ENCODE results near the gene ZNF665. TPM values are rescaled to one million over a fixed set of nuclear protein-coding genes. Genes with fewer than 3 reads are reported as not detected.
"Not testable (repeated sequence)": the region's sequence is repeated elsewhere in the genome, so short reads cannot be mapped to it uniquely, and the experiment has no call there.

The ZNF665 gene
- total and polyA plus RNA-seq, 9 donors: 3.9 to 13.0 (median 9.2) TPM

- Histone ChIP-seq H3K9me3 (no peaks in the 10 kb centered on the region), H3K27ac (peak within 1 kb of the TSS in 1 of 2 donors; percentile 7), H3K27me3 (no peaks in the 10 kb centered on the region), H3K4me1 (ENCODE audit: insufficient read depth) (peaks cover 4% of the 10 kb centered on the region), H3K36me3 (no peaks in the 10 kb centered on the region), H3K4me3 (peak within 1 kb of the TSS; percentile 60)
- peak; percentile 86 to 90 (median 87) for DNase-seq
- 1 to 2% (median 1%) methylated on average over 51 of the region's 51 CpGs for WGBS, 3 donors
- intact Hi-C loops (cut with DNase I): no loop called here
- TF ChIP-seq POLR2A (IDR thresholded peaks at IDR 0.05) (no peak), CTCF (IDR thresholded peaks at IDR 0.05) (no peak)
These were observed 60.8 kb downstream of the ZNF665 start, which contains the start of gene ZNF415 for GRCh38 chr19:53132141-53132991. Gene ZNF415, minus strand, starts transcription at chr19:53132910. Its CDS starts 10,234 bp downstream, at chr19:53122676.

- Histone ChIP-seq H3K4me3 (peak overlapping the region; percentile 60), H3K27ac (no peak overlapping the region), H3K36me3 (no peaks in the 10 kb centered on the region), H3K9me3 (no peaks in the 10 kb centered on the region), H3K27me3 (no peaks in the 10 kb centered on the region), H3K4me1 (ENCODE audit: insufficient read depth) (peaks cover 4% of the 10 kb centered on the region)
- intact Hi-C loops (cut with DNase I): no loop called here
- TF ChIP-seq EP300 (IDR thresholded peaks at IDR 0.05): no peak
- TF ChIP-seq POLR2A (IDR thresholded peaks at IDR 0.05): no peak
- no peak for TF ChIP-seq CTCF (IDR thresholded peaks at IDR 0.05)
- WGBS, 3 donors: 30 to 38% (median 32%) methylated on average over 6 of the region's 6 CpGs
- no peak for DNase-seq
These were observed 61.4 kb downstream of the ZNF665 start for GRCh38 chr19:53131727-53132126.

GRCh38 chr19:53131085-53131590 lies 62.0 kb downstream of the ZNF665 start:
- H3K36me3 ChIP-seq: no peaks in the 10 kb centered on the region
- H3K4me1 ChIP-seq (ENCODE audit: insufficient read depth): peaks cover 4% of the 10 kb centered on the region
- TF ChIP-seq CTCF (IDR thresholded peaks at IDR 0.05) (no peak), EP300 (IDR thresholded peaks at IDR 0.05) (no peak), POLR2A (IDR thresholded peaks at IDR 0.05) (no peak)
- no peaks in the 10 kb centered on the region for H3K9me3 ChIP-seq
- H3K27ac ChIP-seq: no peak overlapping the region
- 81 to 87% (median 82%) methylated on average over 4 of the region's 4 CpGs for WGBS, 3 donors
- no peak for DNase-seq
- H3K27me3 ChIP-seq: no peaks in the 10 kb centered on the region
- no peak overlapping the region for H3K4me3 ChIP-seq
- intact Hi-C loops (cut with DNase I): no loop called here

- intact Hi-C loops (cut with DNase I): no loop called here
- TF ChIP-seq EP300 (IDR thresholded peaks at IDR 0.05): no peak
- no peak for TF ChIP-seq POLR2A (IDR thresholded peaks at IDR 0.05)
- TF ChIP-seq CTCF (IDR thresholded peaks at IDR 0.05): no peak
- H3K4me3 ChIP-seq: no peak overlapping the region
- no peak for DNase-seq
- no peak overlapping the region for H3K27ac ChIP-seq
- WGBS, 3 donors: 86 to 90% (median 88%) methylated on average over 7 of the region's 7 CpGs
- peaks cover 4% of the 10 kb centered on the region for H3K4me1 ChIP-seq (ENCODE audit: insufficient read depth)
- no peaks in the 10 kb centered on the region for H3K27me3 ChIP-seq
- H3K36me3 ChIP-seq: no peaks in the 10 kb centered on the region
- no peaks in the 10 kb centered on the region for H3K9me3 ChIP-seq
These were observed 62.7 kb downstream of the ZNF665 start for GRCh38 chr19:53130506-53130905.

- H3K36me3 ChIP-seq; H3K4me3 ChIP-seq; H3K27ac ChIP-seq; H3K27me3 ChIP-seq; DNase-seq; H3K9me3 ChIP-seq; H3K4me1 ChIP-seq (ENCODE audit: insufficient read depth); intact Hi-C loops (cut with DNase I): not testable (repeated sequence)
- WGBS, 3 donors: 40 to 55% (median 48%) methylated on average over 8 to 9 of the region's 15 CpGs
These were observed 66.2 kb downstream of the ZNF665 start for GRCh38 chr19:53126733-53127526.
